ENCODE results near the gene METRN. TPM values are rescaled to one million over a fixed set of nuclear protein-coding genes. Genes with fewer than 3 reads are reported as not detected.

METRN gene
- total RNA-seq, 4 donors from 2014 or later, result 4.9 to 47.2 (median 35.2) TPM

- Histone ChIP-seq H3K4me3 (peak overlapping the region in 2 of 4 donors; percentile 32 to 34), H3K27ac (no peak overlapping the region), H3K27me3 (peaks cover 55% of the 10 kb centered on the region), H3K9me3 (no peaks in the 10 kb centered on the region), H3K4me1 (peaks cover 23 to 46% (median 40%) of the 10 kb centered on the region in 4 donors), H3K36me3 (no peaks in the 10 kb centered on the region)
- TF ChIP-seq EP300 (IDR thresholded peaks at IDR 0.05; ENCODE audit: low read depth) (no peak), POLR2AphosphoS5 (IDR thresholded peaks at IDR 0.05) (no peak), POLR2A (IDR thresholded peaks at IDR 0.05) (no peak)
- TF ChIP-seq, protein P1, sequence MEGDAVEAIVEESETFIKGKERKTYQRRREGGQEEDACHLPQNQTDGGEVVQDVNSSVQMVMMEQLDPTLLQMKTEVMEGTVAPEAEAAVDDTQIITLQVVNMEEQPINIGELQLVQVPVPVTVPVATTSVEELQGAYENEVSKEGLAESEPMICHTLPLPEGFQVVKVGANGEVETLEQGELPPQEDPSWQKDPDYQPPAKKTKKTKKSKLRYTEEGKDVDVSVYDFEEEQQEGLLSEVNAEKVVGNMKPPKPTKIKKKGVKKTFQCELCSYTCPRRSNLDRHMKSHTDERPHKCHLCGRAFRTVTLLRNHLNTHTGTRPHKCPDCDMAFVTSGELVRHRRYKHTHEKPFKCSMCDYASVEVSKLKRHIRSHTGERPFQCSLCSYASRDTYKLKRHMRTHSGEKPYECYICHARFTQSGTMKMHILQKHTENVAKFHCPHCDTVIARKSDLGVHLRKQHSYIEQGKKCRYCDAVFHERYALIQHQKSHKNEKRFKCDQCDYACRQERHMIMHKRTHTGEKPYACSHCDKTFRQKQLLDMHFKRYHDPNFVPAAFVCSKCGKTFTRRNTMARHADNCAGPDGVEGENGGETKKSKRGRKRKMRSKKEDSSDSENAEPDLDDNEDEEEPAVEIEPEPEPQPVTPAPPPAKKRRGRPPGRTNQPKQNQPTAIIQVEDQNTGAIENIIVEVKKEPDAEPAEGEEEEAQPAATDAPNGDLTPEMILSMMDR (IDR thresholded peaks at IDR 0.05), result no peak
- intact Hi-C loops (cut with DNase I; ENCODE audit: low total_unique reads), result no loop called here
- 39% methylated on average over 8 of the region's 37 CpGs; no CpG with 5 or more reads in 1 of the 2 donors for WGBS, 2 donors (ENCODE audit: low coverage in 1 of 2)
- DNase-seq, result no peak
- in situ Hi-C loops (cut with MboI; ENCODE audit: low pct_ligation_motif_present in 1 of 4, low pct_unique_long_range_greater_than_20kb in 1 of 4, low sequenced_read_pairs in 3 of 4), result no loop called here
Observed at GRCh38 chr16:693766-694165, 21.2 kb upstream of the METRN start.

- peaks cover 60% of the 10 kb centered on the region for H3K27me3 ChIP-seq
- in situ Hi-C loops (cut with MboI; ENCODE audit: low pct_ligation_motif_present in 1 of 4, low pct_unique_long_range_greater_than_20kb in 1 of 4, low sequenced_read_pairs in 3 of 4) (no loop called here), intact Hi-C loops (cut with DNase I; ENCODE audit: low total_unique reads) (no loop called here)
- TF ChIP-seq EP300 (IDR thresholded peaks at IDR 0.05; ENCODE audit: low read depth) (no peak), POLR2AphosphoS5 (IDR thresholded peaks at IDR 0.05) (no peak), POLR2A (IDR thresholded peaks at IDR 0.05) (no peak)
- TF ChIP-seq, protein P1 (IDR thresholded peaks at IDR 0.05), result no peak
- DNase-seq, result no peak
- WGBS, 2 donors (ENCODE audit: low coverage in 1 of 2), result 5% methylated on average over 24 of the region's 64 CpGs; no CpG with 5 or more reads in 1 of the 2 donors
- H3K4me3 ChIP-seq, result peak overlapping the region in 2 of 4 donors; percentile 32 to 34
- no peaks in the 10 kb centered on the region for H3K9me3 ChIP-seq
- H3K36me3 ChIP-seq, result no peaks in the 10 kb centered on the region
- H3K4me1 ChIP-seq, result peaks cover 17 to 43% (median 35%) of the 10 kb centered on the region in 4 donors
- peak overlapping the region in 1 of 4 donors; percentile 48 for H3K27ac ChIP-seq
Observed at GRCh38 chr16:694187-694862, 20.6 kb upstream of the METRN start.

GRCh38 chr16:694863-695354 is 20.0 kb upstream of the METRN start:
- TF ChIP-seq, protein P1 (IDR thresholded peaks at IDR 0.05), result no peak
- no peak for TF ChIP-seq POLR2AphosphoS5 (IDR thresholded peaks at IDR 0.05)
- TF ChIP-seq POLR2A (IDR thresholded peaks at IDR 0.05), result no peak
- no peak for TF ChIP-seq EP300 (IDR thresholded peaks at IDR 0.05; ENCODE audit: low read depth)
- Histone ChIP-seq H3K4me3 (peak overlapping the region in 2 of 4 donors; percentile 32 to 34), H3K27ac (peak overlapping the region in 1 of 4 donors; percentile 48), H3K9me3 (no peaks in the 10 kb centered on the region), H3K36me3 (no peaks in the 10 kb centered on the region), H3K4me1 (peaks cover 12 to 37% (median 30%) of the 10 kb centered on the region in 4 donors), H3K27me3 (peaks cover 66% of the 10 kb centered on the region)
- DNase-seq, result no peak
- 4% methylated on average over 20 of the region's 37 CpGs; no CpG with 5 or more reads in 1 of the 2 donors for WGBS, 2 donors (ENCODE audit: low coverage in 1 of 2)
- intact Hi-C loops (cut with DNase I; ENCODE audit: low total_unique reads), result no loop called here
- in situ Hi-C loops (cut with MboI; ENCODE audit: low pct_ligation_motif_present in 1 of 4, low pct_unique_long_range_greater_than_20kb in 1 of 4, low sequenced_read_pairs in 3 of 4), result no loop called here

DNA sequence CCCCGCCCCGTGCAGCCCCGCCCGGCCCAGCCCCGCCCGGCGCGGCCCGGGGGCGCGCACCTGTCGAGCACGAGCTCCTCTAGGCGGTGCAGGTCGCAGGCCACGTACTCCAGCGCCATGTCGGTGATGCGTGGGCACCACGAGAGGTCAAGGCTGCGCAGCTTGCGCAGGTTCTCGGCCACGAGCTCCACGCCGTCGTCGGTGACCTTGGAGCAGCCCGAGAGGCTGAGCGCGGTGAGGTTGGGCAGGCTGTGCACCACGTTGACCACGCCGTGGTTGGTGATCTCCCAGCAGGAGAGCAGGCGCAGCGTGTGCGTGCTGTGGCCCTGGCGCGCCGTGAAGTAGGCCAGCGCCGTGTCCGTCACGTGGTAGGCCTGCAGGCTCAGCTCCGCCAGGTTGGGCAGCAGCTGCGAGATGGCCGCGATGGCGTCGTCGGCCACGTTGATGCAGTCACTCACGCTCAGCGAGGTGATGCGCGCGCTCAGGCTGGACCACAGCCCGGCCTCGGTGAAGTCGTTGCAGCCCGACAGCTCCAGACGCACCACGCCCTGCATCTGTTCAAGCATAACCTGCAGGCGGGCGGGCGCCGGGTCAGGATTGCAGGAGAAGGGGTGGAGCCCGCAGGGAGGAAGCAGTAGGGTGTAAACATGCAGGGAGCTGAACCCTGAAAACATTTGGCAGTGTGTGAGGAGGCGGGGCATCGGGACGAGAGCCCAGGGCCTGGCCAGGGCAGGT is 19.4 kb upstream of the METRN start:
- Histone ChIP-seq H3K9me3 (no peaks in the 10 kb centered on the region), H3K4me3 (peak overlapping the region in 2 of 4 donors; percentile 32 to 34), H3K27me3 (peaks cover 72% of the 10 kb centered on the region), H3K4me1 (peaks cover 12 to 34% (median 28%) of the 10 kb centered on the region in 4 donors), H3K27ac (peak overlapping the region; percentile 57 to 79 (median 68)), H3K36me3 (no peaks in the 10 kb centered on the region)
- DNase-seq, result peak; percentile 91
- TF ChIP-seq, protein P1 (IDR thresholded peaks at IDR 0.05), result peak in 1 of 5 experiments; percentile 18
- TF ChIP-seq EP300 (IDR thresholded peaks at IDR 0.05; ENCODE audit: low read depth) (no peak), POLR2A (IDR thresholded peaks at IDR 0.05) (peak; percentile 24), POLR2AphosphoS5 (IDR thresholded peaks at IDR 0.05) (peak; percentile 12 to 50 (median 27))
- intact Hi-C loops (cut with DNase I; ENCODE audit: low total_unique reads), result no loop called here
- in situ Hi-C loops (cut with MboI; ENCODE audit: low pct_ligation_motif_present in 1 of 4, low pct_unique_long_range_greater_than_20kb in 1 of 4, low sequenced_read_pairs in 3 of 4), result no loop called here
- WGBS, 2 donors (ENCODE audit: low coverage in 1 of 2), result 1% methylated on average over 36 of the region's 71 CpGs; no CpG with 5 or more reads in 1 of the 2 donors

All from transverse colon (tissue), 4 donors.